Measurements from ENCODE around the gene SH3GLB1. TPM values are rescaled to one million over a fixed set of nuclear protein-coding genes. Genes with fewer than 3 reads are reported as not detected.

Gene SH3GLB1
- total and polyA plus RNA-seq, 2 of the 8 experiments (the other 6 are each of a cell fraction or from before 2014, with no cell fraction given), result 7.7 to 43.1 TPM

GRCh38 chr1:86713477-86713876 is 9.1 kb downstream of the SH3GLB1 start (continued):
- no peak for TF ChIP-seq EP300 (IDR thresholded peaks at IDR 0.05; ENCODE audit: borderline replicate concordance in 1 of 2, low read depth in 2 of 2, low read length in 2 of 2)
- TF ChIP-seq CTCF (IDR thresholded peaks at IDR 0.05; ENCODE audit: control extremely low read depth in 1 of 3, insufficient read depth in 1 of 3, low read depth in 1 of 3, low read length in 3 of 3), result no peak
- TF ChIP-seq SUZ12 (IDR thresholded peaks at IDR 0.05; ENCODE audit: low read length), result no peak
- TF ChIP-seq POLR2A (IDR thresholded peaks at IDR 0.05; ENCODE audit: control extremely low read depth in 1 of 2, low read depth in 2 of 2, low read length in 2 of 2), result no peak
